ENCODE measurements around the gene APBB2. TPM values are rescaled to one million over a fixed set of nuclear protein-coding genes. Genes with fewer than 3 reads are reported as not detected.

APBB2 gene
- total and polyA plus RNA-seq, 2 donors (not counting 1 experiment from before 2014, with no cell fraction given), result 4.4 to 15.8 TPM

- H3K4me3 Mint-ChIP-seq, result no peak overlapping the region
- Histone ChIP-seq H2AFZ (ENCODE audit: insufficient read depth, low read depth, low read length, poor library complexity, severe bottlenecking) (no peak overlapping the region), H3K79me2 (ENCODE audit: control insufficient read depth, insufficient read depth, low read length) (no peaks in the 10 kb centered on the region), H3K4me1 (ENCODE audit: control insufficient read depth in 2 of 2, insufficient read depth in 2 of 2, low read length in 2 of 2) (peaks cover 0 to 15% of the 10 kb centered on the region in 2 donors), H3K36me3 (replicated peaks in 1 of 2; ENCODE audit: control extremely low read depth in 1 of 2, control insufficient read depth in 1 of 2, extremely low read depth in 1 of 2, insufficient read depth in 2 of 2, low read length in 1 of 2) (no peaks in the 10 kb centered on the region), H3K9ac (ENCODE audit: low read length) (no peak overlapping the region), H3K27me3 (replicated peaks in 1 of 4; ENCODE audit: control extremely low read depth in 1 of 4, control insufficient read depth in 3 of 4, insufficient read depth in 4 of 4, low read length in 3 of 4) (peaks cover 0 to under 1% (median 0%) of the 10 kb centered on the region in 4 experiments), H3K4me3 (ENCODE audit: control extremely low read depth in 1 of 5, extremely low read depth in 1 of 5, insufficient read depth in 1 of 5, low read depth in 2 of 5, low read length in 4 of 5) (no peak overlapping the region), H3K27ac (ENCODE audit: low read length in 2 of 2) (no peak overlapping the region), H3K4me2 (replicated peaks; ENCODE audit: low read depth, low read length, poor library complexity, severe bottlenecking) (no peak overlapping the region), H4K20me1 (ENCODE audit: control insufficient read depth, insufficient read depth, low read length, poor library complexity, severe bottlenecking) (no peaks in the 10 kb centered on the region), H3K9me3 (ENCODE audit: control extremely low read depth in 1 of 3, control insufficient read depth in 2 of 3, insufficient read depth in 1 of 3, low read length in 2 of 3) (no peaks in the 10 kb centered on the region)
- no peak for TF ChIP-seq EZH2 (IDR thresholded peaks at IDR 0.05; ENCODE audit: borderline replicate concordance, insufficient read depth, low read depth, low read length, poor library complexity, severe bottlenecking)
- peaks cover 3% of the 10 kb centered on the region for H3K27me3 Mint-ChIP-seq
- POLR2A ChIA-PET, result interaction anchor here (0.6 kb wide), 1 partner anchor 222 kb away, joined by 3 read pairs; no protein-coding TSS in a partner anchor
- ATAC-seq (ENCODE audit: low read depth), result no peak
- intact Hi-C loops (cut with micrococcal nuclease), result no loop called here
- no peaks in the 10 kb centered on the region for H3K9me3 Mint-ChIP-seq (ENCODE audit: insufficient read depth)
- no peak overlapping the region for H3K27ac Mint-ChIP-seq
- 92% methylated on average over 2 of the region's 3 CpGs for WGBS (ENCODE audit: insufficient coverage)
- DNase-seq, result no peak
- peaks cover 21% of the 10 kb centered on the region for H3K4me1 Mint-ChIP-seq
- CTCF ChIA-PET, result interaction anchor here (0.7 kb wide), 1 partner anchor 283 kb away, joined by 3 read pairs; no protein-coding TSS in a partner anchor
These were observed 223.5 kb downstream of the APBB2 start for GRCh38 chr4:40990899-40991265.

DNA sequence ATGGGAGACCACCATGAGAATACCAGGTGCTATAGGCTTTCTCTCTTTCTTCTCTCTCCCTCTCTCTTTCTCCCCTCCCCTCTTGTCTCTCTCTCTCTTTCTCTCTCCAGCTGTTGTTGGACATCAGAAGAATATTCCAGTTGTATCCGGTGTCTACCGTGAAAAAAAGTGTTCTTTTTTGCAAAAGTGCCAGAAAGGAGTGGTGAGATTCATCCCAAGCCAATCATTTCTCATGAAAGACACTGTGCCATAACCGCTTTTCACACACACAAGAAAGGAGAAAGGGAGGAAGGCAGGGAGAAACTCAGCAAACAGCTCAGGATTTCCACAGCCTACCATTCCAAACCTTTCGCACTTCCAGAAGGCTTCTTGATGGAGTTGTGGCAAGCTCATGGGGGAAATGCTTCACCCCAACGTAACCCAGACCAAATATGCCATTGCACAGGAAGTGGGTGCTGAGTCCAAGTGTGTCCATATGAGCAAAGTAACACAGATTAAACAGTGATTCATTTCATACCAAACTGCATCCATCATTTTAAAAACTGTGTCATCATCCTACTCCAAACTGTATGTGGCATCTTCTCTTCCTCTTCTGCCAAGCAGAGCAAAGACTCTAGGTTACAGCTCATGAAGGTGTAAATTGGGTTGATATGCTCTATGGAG, 224.0 kb downstream of the APBB2 start:
- H3K4me2 ChIP-seq (replicated peaks; ENCODE audit: low read depth, low read length, poor library complexity, severe bottlenecking), result no peak overlapping the region
- WGBS (ENCODE audit: insufficient coverage), result 70% methylated on average over 2 of the region's 5 CpGs
- no peaks in the 10 kb centered on the region for H3K9me3 ChIP-seq (ENCODE audit: control extremely low read depth in 1 of 3, control insufficient read depth in 2 of 3, insufficient read depth in 1 of 3, low read length in 2 of 3)
- peaks cover 21% of the 10 kb centered on the region for H3K4me1 Mint-ChIP-seq
- POLR2A ChIA-PET, result interaction anchor here (0.6 to 0.7 kb wide), 2 partner anchors 222 to 509 kb away, joined by 3 read pairs; no protein-coding TSS in a partner anchor
- ATAC-seq (ENCODE audit: low read depth), result no peak
- H3K9ac ChIP-seq (ENCODE audit: low read length), result no peak overlapping the region
- no peak overlapping the region for H2AFZ ChIP-seq (ENCODE audit: insufficient read depth, low read depth, low read length, poor library complexity, severe bottlenecking)
- H3K27me3 ChIP-seq (replicated peaks in 1 of 4; ENCODE audit: control extremely low read depth in 1 of 4, control insufficient read depth in 3 of 4, insufficient read depth in 4 of 4, low read length in 3 of 4), result no peaks in the 10 kb centered on the region
- H3K9me3 Mint-ChIP-seq (ENCODE audit: insufficient read depth), result no peaks in the 10 kb centered on the region
- intact Hi-C loops (cut with micrococcal nuclease), result no loop called here
- TF ChIP-seq EZH2 (IDR thresholded peaks at IDR 0.05; ENCODE audit: borderline replicate concordance, insufficient read depth, low read depth, low read length, poor library complexity, severe bottlenecking), result no peak
- no peak for TF ChIP-seq CTCF (IDR thresholded peaks at IDR 0.05)
- H3K27ac ChIP-seq (ENCODE audit: low read length in 2 of 2), result no peak overlapping the region
- H4K20me1 ChIP-seq (ENCODE audit: control insufficient read depth, insufficient read depth, low read length, poor library complexity, severe bottlenecking), result no peaks in the 10 kb centered on the region
- no peak for DNase-seq
- CTCF ChIA-PET, result interaction anchor here (1.1 kb wide), 1 partner anchor 14 kb away, joined by 3 read pairs; no protein-coding TSS in a partner anchor
- no peaks in the 10 kb centered on the region for H3K36me3 ChIP-seq (replicated peaks in 1 of 2; ENCODE audit: control extremely low read depth in 1 of 2, control insufficient read depth in 1 of 2, extremely low read depth in 1 of 2, insufficient read depth in 2 of 2, low read length in 1 of 2)
- H3K4me3 ChIP-seq (ENCODE audit: control extremely low read depth in 1 of 5, extremely low read depth in 1 of 5, insufficient read depth in 1 of 5, low read depth in 2 of 5, low read length in 4 of 5), result no peak overlapping the region
- H3K79me2 ChIP-seq (ENCODE audit: control insufficient read depth, insufficient read depth, low read length), result no peaks in the 10 kb centered on the region
- H3K4me3 Mint-ChIP-seq, result no peak overlapping the region
- no peak overlapping the region for H3K27ac Mint-ChIP-seq
- H3K27me3 Mint-ChIP-seq, result peaks cover 3% of the 10 kb centered on the region
- peaks cover 0 to 15% of the 10 kb centered on the region in 2 donors for H3K4me1 ChIP-seq (ENCODE audit: control insufficient read depth in 2 of 2, insufficient read depth in 2 of 2, low read length in 2 of 2)
